ENCODE measurements around the gene GPR37. TPM values are rescaled to one million over a fixed set of nuclear protein-coding genes. Genes with fewer than 3 reads are reported as not detected.

GPR37 gene
- polyA plus RNA-seq, 1 of the 3 experiments (the other 2 are of a cell fraction), result 0.03 TPM

DNA sequence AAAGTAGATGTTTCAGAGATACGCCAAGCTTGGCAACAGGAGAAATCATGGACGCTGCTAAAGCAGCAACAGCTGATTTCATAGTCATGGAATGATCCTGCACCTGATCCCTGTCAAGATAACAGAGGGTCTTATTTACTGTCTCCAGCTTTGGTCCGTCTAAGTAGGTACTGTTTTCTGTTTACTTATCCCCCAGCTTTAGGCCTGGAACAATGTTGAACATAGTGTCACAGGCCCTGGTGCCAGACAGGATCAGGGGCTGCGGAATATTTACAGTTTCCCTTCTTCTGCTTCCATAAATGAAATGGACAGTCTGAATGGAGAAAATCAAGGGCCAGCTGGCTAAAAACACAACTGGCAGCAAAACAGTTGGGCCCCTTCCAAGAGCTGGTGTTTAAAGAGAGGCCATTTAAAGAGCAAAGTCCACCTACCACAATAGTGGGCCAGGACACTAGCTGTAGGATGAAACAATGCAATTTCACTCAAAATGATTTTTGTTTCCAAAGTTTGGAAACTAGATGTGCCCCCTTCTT is 2.9 kb downstream of the GPR37 start:
- Histone ChIP-seq H3K9me2 (no peaks in the 10 kb centered on the region), H3K9me3 (no peaks in the 10 kb centered on the region), H2AFZ (ENCODE audit: low read depth) (no peak overlapping the region), H4K20me1 (ENCODE audit: insufficient read depth) (no peaks in the 10 kb centered on the region), H3K79me2 (ENCODE audit: insufficient read depth) (no peaks in the 10 kb centered on the region), H3K9ac (no peak overlapping the region), H3K4me3 (ENCODE audit: low read depth in 2 of 2, low read length in 1 of 2) (no peak overlapping the region), H3K4me2 (no peak overlapping the region), H3K36me3 (replicated peaks in 1 of 2; ENCODE audit: control insufficient read depth in 1 of 2, insufficient read depth in 2 of 2, low read length in 1 of 2) (no peaks in the 10 kb centered on the region), H3K27ac (ENCODE audit: low read depth in 2 of 2, low read length in 1 of 2) (no peak overlapping the region), H3F3A (replicated peaks; ENCODE audit: insufficient read depth) (no peaks in the 10 kb centered on the region), H3K4me1 (ENCODE audit: control insufficient read depth in 1 of 2, insufficient read depth in 2 of 2, low read depth in 1 of 2, low read length in 1 of 2) (peaks cover 0 to 14% of the 10 kb centered on the region in 2 experiments; a peak in 1 of 4 replicates), H3K27me3 (ENCODE audit: insufficient read depth) (peaks cover 24% of the 10 kb centered on the region)
- TF ChIP-seq, protein P1, sequence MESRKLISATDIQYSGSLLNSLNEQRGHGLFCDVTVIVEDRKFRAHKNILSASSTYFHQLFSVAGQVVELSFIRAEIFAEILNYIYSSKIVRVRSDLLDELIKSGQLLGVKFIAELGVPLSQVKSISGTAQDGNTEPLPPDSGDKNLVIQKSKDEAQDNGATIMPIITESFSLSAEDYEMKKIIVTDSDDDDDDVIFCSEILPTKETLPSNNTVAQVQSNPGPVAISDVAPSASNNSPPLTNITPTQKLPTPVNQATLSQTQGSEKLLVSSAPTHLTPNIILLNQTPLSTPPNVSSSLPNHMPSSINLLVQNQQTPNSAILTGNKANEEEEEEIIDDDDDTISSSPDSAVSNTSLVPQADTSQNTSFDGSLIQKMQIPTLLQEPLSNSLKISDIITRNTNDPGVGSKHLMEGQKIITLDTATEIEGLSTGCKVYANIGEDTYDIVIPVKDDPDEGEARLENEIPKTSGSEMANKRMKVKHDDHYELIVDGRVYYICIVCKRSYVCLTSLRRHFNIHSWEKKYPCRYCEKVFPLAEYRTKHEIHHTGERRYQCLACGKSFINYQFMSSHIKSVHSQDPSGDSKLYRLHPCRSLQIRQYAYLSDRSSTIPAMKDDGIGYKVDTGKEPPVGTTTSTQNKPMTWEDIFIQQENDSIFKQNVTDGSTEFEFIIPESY (IDR thresholded peaks at IDR 0.05; ENCODE audit: borderline replicate concordance, low read depth), result no peak
- TF ChIP-seq, protein P2, sequence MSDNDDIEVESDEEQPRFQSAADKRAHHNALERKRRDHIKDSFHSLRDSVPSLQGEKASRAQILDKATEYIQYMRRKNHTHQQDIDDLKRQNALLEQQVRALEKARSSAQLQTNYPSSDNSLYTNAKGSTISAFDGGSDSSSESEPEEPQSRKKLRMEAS (IDR thresholded peaks at IDR 0.05; ENCODE audit: low read depth), result no peak
- TF ChIP-seq YY1 (IDR thresholded peaks at IDR 0.05; ENCODE audit: low read depth) (no peak), FOXJ3 (CRISPR knock-in tag; IDR thresholded peaks at IDR 0.05) (no peak)
- no peak for DNase-seq
- CTCF ChIA-PET, result interaction anchor here (0.5 to 1.3 kb wide), 2 partner anchors 15 to 22 kb away, joined by 3 read pairs; no protein-coding TSS in a partner anchor
- POLR2A ChIA-PET, result no interaction called here
- 50% methylated on average over 4 of the region's 4 CpGs for whole genome bisulfite sequencing (ENCODE audit: low lambda C conversion rate)

DNA sequence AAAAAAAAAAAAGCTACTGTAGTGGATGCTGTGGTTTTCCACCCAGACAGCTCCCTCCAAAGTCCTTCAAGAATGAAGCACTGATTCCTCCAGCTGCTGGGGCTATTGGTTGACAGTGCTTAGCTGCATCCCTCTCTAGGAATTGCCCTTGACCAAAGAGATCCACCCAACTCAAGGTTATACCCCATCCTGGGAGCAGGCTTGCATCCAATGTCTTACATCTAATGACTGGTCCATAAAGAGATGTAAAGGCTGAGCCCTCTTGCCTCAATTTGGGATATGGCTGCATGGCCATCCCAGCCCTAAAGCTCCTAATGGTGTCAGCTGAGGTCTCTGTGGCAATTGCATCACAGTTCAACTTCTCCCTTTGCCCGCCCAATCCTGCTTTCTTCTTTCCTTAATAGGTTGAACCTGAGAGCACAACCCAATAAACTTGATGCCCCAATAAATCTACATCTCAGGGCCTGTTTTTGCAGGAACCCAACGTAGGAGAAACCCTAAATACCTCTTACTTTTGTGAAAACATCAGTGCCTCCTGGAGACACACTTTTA is 4.4 kb downstream of the GPR37 start:
- Histone ChIP-seq H3K4me1 (ENCODE audit: control insufficient read depth in 1 of 2, insufficient read depth in 2 of 2, low read depth in 1 of 2, low read length in 1 of 2) (peaks cover 0 to 14% of the 10 kb centered on the region in 2 experiments; a peak in 1 of 4 replicates), H3F3A (replicated peaks; ENCODE audit: insufficient read depth) (no peaks in the 10 kb centered on the region), H3K4me2 (no peak overlapping the region), H3K4me3 (ENCODE audit: low read depth in 2 of 2, low read length in 1 of 2) (no peak overlapping the region), H3K9me2 (no peaks in the 10 kb centered on the region), H3K9ac (no peak overlapping the region), H2AFZ (ENCODE audit: low read depth) (no peak overlapping the region), H3K9me3 (no peaks in the 10 kb centered on the region), H3K27me3 (ENCODE audit: insufficient read depth) (peaks cover 24% of the 10 kb centered on the region), H3K36me3 (replicated peaks in 1 of 2; ENCODE audit: control insufficient read depth in 1 of 2, insufficient read depth in 2 of 2, low read length in 1 of 2) (no peaks in the 10 kb centered on the region), H3K79me2 (ENCODE audit: insufficient read depth) (no peaks in the 10 kb centered on the region), H4K20me1 (ENCODE audit: insufficient read depth) (no peaks in the 10 kb centered on the region), H3K27ac (ENCODE audit: low read depth in 2 of 2, low read length in 1 of 2) (no peak overlapping the region)
- no peak for TF ChIP-seq RAD21 (IDR thresholded peaks at IDR 0.05; ENCODE audit: low read length)
- TF ChIP-seq FOSL2 (IDR thresholded peaks at IDR 0.05; ENCODE audit: borderline replicate concordance, low read depth), result no peak
- TF ChIP-seq MXI1 (IDR thresholded peaks at IDR 0.05; ENCODE audit: low read depth, low read length), result no peak
- TF ChIP-seq TEAD4 (IDR thresholded peaks at IDR 0.05; ENCODE audit: borderline replicate concordance, insufficient read depth), result no peak
- no peak for TF ChIP-seq GATA2 (CRISPR knock-in tag; IDR thresholded peaks at IDR 0.05)
- TF ChIP-seq, protein P3, sequence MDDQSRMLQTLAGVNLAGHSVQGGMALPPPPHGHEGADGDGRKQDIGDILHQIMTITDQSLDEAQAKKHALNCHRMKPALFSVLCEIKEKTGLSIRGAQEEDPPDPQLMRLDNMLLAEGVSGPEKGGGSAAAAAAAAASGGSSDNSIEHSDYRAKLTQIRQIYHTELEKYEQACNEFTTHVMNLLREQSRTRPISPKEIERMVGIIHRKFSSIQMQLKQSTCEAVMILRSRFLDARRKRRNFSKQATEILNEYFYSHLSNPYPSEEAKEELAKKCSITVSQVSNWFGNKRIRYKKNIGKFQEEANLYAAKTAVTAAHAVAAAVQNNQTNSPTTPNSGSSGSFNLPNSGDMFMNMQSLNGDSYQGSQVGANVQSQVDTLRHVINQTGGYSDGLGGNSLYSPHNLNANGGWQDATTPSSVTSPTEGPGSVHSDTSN (IDR thresholded peaks at IDR 0.05), result no peak
- TF ChIP-seq POLR2AphosphoS5 (IDR thresholded peaks at IDR 0.05; ENCODE audit: low read depth, low read length), result no peak
- TF ChIP-seq, protein P2 (IDR thresholded peaks at IDR 0.05; ENCODE audit: low read depth), result no peak
- WGBS (ENCODE audit: low lambda C conversion rate), result 17% methylated on average over 2 of the region's 2 CpGs
- ChIA-PET CTCF (interaction anchor here (1.0 to 1.9 kb wide), 3 partner anchors 10 to 23 kb away, joined by 3 to 8 read pairs (median 3); no protein-coding TSS in a partner anchor), POLR2A (no interaction called here)
- no peak for DNase-seq

Measured in SK-N-SH (cell line).